NT2/D1 (cell line): ENCODE measurements around the gene TMED1.

Experiments used
- SUZ12 ChIP-seq: IDR thresholded peaks from 2 replicates; pipeline ENCODE4 v1.6.1; 2011; ENCODE audit not compliant: insufficient read length, insufficient read depth; ENCODE audit errors: extremely low read depth
- YY1 ChIP-seq: IDR thresholded peaks from 2 replicates; pipeline ENCODE4 v1.6.1; 2011; ENCODE audit not compliant: insufficient read length, insufficient read depth
- ZNF274 ChIP-seq: IDR thresholded peaks from 2 replicates; pipeline ENCODE4 v1.6.1; 2011; ENCODE audit warnings: mild to moderate bottlenecking, low read depth, low read length

GRCh38 chr19:10870501-10870954 lies 34.5 kb upstream of the TMED1 start:
- TF ChIP-seq SUZ12 (no peak), YY1 (no peak), ZNF274 (no peak)
